SK-MEL-5 (cell line): ENCODE data around the gene NLGN2. TPM values are rescaled to one million over a fixed set of nuclear protein-coding genes. Genes with fewer than 3 reads are reported as not detected.

ENCODE experiments used
- DNase-seq: peaks from one replicate; pipeline ENCODE4 v3.0.0-alpha.2; 2016; ENCODE audit warnings: low read depth, low spot score
- in situ Hi-C: cut with HindIII; loops from 2 replicates; pipeline ENCODE4 v1.10.0; 2016; ENCODE audit warnings: low sequenced_read_pairs, high pct_unique_total_duplicates, low pct_unique_long_range_greater_than_20kb
- total RNA-seq: library from RNA; depleted of rRNA; stranded (reverse); fragments of >200 nt; shearing (Covaris generic); gene quantifications from 2 replicates; pipeline ENCODE4 v1.2.3, GENCODE V29; 2014

Gene NLGN2
- total RNA-seq, 1 experiment from 2014 or later: 0.55 TPM

DNA sequence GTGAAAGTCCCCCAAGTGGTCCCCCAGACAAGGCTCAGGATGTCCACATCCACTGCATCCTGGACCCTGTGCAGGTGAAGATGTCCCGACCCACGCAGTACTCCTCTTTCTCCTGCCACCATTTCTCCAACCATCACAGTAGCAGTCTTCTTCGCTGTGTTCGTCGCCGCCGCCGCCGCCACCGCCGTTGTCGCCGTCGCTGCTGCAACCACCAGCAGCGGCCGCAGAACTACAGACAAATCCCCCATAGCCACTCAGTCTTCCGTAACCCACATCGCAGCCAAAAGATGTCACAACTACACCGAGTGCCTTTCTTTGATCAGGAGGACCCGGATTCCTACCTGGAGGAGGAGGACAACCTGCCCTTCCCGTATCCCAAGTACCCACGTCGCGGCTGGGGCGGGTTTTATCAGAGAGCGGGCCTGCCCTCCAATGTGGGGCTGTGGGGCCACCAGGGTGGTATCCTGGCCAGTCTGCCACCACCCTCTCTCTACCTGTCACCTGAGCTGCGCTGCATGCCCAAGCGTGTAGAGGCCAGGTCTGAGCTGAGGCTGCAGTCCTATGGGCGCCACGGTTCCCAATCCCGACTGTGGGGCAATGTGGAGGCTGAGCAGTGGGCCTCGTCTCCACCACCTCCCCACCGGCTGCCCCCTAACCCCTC is 18.7 kb downstream of the NLGN2 start:
- in situ Hi-C loops: no loop called here
- DNase-seq: no peak

DNA sequence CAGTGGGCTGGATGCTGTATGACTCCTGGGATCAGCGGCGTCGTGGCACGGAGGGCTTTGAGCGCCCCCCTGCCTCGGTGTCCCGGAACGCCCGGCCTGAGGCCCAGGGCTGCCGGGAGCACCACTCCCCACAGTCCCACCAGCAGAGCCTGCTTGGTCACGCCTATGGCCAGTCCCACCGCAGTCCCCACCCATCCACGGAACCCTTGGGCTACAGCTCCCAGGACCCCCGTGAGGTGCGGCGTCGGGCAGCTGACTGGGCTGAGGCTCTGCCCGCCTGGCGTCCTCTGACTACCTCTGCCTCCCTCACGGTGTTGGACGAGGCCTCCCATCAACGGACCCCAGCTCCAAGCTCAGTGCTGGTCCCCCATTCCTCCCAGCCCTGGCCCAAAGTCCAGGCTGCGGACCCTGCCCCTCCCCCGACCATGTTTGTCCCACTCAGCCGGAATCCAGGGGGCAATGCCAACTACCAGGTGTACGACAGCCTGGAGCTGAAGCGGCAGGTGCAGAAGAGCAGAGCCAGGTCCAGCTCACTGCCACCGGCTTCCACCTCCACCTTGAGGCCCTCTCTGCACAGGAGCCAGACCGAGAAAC is 19.3 kb downstream of the NLGN2 start:
- in situ Hi-C loops: no loop called here
- no peak for DNase-seq

DNA sequence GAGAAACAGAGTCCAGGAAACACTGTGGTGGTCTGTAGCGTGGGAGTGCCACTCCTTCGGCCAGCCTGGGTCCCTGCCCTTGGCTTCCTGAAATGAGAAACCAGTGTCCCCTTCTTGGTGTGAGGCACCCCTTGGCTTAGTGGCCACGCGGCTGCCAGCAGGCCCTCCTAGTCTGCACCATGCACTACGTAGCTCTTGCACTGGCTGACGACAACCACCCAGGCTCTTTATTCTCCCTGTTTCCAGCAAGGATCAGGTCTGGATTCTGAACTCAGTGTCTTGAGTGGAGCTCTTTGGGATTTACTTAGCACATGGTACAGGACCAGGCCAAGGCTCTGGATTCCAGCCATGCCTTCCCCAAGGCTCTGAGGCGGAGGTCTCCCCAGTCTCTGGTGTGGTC is 19.9 kb downstream of the NLGN2 start:
- in situ Hi-C loops: no loop called here
- DNase-seq: no peak

DNA sequence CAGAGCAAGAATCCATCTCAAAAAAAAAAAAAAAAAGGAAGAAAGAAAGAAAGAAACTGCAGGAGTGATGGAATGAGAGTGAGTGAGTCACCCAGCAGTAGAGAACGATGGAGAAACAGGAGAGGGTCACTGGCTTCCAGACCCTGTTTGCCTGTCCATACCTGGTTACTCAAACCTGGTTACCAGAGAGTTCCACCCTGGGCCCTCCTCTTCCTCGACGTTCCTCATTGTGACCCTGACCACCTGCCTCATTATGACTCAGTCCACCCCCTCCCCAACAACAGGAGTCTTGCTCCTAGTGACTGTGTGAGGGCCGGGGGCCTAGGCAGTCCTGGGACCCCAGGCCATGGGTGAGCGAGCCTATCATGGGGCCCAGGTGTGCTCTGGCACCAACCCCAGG is 20.9 kb downstream of the NLGN2 start, which contains the start of gene SPEM3:
SPEM3 (plus strand) TSS at position 301 of the 400 bp plus-strand sequence; CDS start at position 347, 46 bp downstream.
- in situ Hi-C loops: no loop called here

DNA sequence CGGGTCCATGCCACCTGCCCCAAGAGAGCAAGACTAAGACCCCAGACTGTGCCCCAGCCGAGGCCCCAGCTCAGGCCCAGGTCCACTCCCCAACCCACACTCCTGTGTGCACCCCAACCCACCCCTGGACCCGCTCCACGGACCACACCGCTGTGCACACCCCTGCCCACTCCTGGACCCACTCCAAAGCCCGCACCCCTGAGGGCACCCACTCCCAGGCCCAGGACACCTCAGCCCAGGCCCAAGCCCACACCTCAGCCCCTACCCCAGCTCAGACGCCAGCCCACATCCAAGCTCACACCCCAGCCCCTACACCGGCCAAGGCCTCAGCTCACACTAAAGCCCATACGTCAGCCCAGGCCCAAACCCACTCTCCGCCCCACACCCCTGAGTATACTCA is 22.1 kb downstream of the NLGN2 start:
- in situ Hi-C loops: no loop called here
- DNase-seq: no peak

More for the DNA sequence above, 20.9 kb downstream of the NLGN2 start, which contains the start of gene SPEM3:
- no peak for DNase-seq

DNA sequence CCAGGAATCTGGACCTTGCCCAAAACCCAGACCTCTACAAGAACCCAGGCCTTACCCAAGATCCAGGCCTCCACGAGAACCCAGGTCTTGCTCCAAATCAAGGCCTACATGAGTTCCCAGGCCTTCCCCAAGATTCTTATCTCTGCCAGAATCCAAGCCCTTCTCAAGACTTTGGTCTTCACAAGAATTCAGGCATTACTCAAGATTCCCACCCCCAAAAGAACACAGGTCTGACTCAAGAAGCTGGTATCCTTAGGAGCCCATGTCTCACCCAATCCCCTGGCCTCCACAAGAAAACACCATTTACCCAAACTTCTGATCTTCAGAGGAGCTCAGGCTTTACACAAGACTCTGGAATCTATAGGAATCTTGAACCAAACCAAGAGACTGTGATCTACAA is 23.6 kb downstream of the NLGN2 start:
- no peak for DNase-seq
- in situ Hi-C loops: no loop called here

DNA sequence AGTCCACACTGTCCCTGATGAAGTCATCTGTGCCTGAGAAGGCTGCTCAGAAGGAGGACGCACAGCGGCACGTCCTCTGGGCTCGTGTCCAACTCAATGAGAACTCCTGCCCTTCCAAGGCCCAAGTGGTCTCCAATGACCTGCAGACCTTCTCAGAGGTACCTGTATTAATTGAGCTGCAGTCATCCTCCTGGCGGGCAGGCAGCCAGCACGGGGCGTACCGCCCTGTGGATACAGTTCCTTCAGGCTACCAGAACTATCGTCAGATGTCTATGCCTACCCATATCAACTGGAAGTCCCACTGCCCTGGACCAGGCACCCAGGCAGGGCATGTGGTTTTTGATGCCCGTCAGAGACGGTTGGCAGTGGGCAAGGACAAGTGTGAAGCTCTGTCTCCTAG is 24.7 kb downstream of the NLGN2 start:
- in situ Hi-C loops: no loop called here
- no peak for DNase-seq

DNA sequence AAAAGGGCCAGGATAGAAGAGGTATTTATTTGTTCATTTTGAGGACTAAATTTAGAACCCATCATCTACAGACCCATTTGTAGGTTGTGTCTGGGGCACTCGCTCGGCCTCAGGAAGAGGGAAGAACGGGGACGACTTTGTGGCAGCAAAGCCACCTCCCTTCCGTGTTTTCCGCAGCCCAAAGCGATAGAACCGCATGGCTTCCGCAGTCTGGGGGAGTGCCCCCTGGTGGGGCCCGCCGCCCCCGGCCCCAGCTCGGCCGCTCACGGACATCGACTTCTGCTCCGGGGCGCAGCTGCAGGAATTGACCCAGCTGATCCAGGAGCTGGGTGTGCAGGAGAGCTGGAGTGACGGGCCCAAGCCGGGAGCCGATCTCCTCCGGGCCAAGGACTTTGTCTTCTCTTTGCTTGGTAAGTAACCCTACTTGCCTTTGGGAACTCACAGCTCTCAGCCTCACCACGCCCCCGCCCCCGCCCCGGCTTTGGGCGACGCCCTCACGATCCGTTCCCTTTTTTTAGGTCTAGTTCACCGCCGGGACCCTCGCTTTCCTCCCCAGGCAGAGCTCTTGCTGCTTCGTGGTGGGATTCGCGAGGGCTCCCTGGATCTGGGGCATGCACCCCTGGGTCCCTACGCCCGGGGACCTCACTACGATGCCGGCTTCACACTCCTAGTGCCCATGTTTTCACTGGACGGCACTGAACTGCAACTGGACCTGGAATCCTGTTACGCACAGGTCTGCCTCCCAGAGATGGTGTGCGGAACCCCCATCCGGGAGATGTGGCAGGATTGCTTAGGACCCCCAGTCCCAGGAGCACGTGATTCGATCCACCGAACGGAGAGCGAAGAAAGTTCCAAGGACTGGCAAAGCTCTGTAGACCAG is 28.3 kb downstream of the NLGN2 start:
- in situ Hi-C loops: no loop called here
- DNase-seq: peak; percentile 29

DNA sequence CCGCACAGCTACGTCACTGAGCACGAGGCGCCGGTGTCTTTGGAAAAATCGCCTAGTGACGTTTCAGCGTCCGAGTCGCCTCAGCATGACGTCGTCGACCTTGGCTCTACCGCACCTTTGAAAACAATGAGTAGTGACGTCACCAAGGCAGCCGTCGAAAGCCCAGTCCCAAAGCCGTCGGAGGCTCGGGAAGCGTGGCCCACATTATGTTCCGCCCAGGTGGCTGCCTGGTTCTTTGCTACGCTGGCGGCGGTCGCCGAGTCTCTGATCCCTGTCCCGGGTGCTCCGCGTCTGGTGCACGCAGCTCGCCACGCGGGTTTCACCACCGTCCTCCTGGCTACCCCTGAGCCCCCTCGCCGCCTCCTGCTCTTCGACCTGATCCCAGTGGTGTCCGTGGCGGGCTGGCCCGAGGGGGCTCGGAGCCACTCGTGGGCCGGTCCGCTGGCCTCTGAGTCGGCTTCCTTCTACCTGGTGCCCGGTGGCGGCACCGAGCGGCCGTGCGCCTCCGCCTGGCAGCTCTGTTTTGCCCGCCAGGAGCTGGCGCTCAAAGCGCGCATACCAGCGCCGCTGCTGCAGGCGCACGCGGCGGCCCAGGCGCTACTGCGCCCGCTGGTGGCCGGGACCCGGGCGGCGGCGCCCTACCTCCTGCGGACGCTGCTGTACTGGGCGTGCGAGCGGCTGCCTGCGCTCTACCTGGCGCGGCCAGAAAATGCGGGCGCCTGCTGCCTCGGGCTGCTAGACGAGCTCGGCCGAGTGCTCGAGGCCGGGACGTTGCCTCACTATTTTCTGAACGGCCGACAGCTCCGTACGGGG is 29.1 kb downstream of the NLGN2 start:
- in situ Hi-C loops: no loop called here
- peak; percentile 79 for DNase-seq

DNA sequence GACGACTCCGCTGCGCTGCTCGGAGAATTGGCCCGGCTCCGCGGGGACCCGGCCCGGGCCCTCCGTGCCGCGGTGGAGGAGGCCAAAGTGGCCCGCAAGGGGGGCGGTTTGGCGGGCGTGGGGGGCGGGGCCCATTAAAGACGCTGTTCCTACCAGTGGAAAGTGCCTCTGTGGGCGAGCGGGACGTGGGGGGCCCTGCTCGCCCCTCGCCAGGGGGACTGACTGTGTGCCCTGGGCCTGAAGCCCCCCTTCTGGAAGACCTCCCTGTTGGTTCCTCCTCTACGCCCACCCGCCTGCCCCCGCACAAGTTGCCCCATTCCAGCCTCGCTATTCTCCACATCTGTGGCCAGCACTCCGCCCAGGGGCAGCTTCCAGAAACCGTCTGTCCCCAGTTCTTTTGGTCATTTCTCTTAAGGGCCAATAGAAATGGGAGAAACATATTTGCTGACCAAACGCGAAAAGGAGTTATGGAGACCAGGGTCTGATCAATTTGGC is 29.8 kb downstream of the NLGN2 start:
- DNase-seq: no peak
- in situ Hi-C loops: no loop called here

DNA sequence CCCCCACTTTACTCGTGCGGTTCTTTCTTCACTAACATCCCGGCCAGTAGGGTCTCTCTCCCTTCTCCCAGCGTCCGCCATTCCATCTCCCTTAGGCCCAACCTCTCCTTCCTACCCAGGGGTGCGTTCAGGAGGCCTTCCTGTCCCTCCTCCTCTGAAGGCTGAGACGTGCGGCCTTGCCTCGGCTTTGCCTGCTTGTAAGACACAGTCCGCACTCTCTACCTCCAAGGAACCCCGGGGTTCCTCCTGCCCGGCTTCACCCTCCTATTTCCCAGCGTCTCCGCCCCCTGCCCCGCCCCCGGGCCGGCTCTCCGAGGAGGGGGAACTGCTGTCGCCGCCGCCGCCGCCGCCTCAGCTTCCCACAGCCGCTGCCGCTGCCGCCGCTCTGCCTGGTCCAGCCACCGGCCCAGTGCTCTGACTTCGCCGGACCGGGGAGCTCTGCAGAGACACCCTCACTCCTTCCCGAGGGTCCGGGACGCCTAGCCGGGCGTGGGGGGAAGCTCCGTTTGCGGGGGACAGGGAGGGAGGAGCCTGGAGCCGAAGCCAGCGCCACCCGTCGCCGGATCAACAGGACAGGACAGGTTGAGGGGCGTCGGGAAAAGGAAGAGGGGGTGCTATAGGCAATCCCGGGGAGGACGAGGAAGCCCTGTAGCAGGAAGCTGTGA is 30.4 kb downstream of the NLGN2 start:
- DNase-seq: no peak
- in situ Hi-C loops: no loop called here

DNA sequence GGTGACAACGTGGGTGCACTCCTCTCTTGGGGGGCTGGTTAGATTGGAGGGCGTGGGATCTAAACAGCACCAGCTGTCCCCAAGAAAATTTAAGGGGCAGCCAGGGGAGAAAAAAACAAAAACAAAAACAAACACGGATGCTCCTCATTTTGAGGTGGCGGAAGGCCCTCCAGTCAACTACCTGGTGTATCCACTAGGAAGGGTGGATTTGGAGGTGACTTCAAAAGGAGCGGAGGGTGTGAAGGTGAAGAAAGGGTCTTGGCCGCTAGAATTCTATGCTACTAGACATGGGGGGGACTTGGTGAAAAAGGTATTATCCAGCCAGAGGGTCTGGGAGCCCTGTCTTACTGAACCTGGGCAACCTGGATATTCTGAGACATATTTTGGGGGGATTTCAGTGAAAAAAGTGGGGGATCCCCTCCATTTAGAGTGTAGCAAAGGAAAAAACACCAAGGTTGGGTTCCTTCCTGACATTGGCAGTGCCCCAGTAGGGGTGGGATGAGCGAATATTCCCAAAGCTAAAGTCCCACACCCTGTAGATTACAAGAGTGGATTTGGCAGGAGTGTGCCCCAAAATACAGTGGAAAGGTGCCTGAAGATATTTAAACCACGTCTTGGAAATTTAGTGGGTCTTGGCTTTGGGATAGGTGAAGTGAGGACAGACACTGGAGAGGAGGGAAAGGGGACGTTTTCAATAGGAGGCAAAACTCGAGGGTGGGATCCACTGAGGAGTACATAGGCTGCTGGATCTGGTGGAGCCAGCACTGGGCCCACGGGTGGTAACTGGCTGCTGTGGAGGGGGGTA is 31.2 kb downstream of the NLGN2 start:
- in situ Hi-C loops: no loop called here
- no peak for DNase-seq

DNA sequence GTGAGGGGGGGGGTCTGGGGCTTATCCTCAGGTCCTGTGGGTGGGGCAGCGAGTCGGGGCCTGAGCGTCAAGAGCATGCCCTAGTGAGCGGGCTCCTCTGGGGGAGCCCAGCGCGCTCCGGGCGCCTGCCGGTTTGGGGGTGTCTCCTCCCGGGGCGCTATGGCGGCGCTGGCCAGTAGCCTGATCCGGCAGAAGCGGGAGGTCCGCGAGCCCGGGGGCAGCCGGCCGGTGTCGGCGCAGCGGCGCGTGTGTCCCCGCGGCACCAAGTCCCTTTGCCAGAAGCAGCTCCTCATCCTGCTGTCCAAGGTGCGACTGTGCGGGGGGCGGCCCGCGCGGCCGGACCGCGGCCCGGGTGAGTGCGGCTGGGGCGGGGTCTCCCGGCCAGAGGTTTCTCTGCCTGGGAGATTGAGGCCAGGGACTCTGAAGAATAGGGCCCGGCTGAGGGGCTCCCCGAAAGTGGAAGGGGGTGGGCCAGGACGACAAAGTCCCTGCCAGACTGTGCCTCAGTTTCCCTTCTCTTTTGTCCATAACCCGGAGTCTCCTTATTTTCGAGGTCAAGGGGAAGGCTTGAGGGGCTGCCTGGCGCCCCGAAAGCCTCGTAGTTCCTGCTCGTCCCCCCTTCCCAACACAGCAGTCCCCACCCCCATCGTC is 31.9 kb downstream of the NLGN2 start, which contains the start of gene FGF11:
FGF11 (plus strand) TSS at position 51 of the 651 bp plus-strand sequence; CDS start at position 160, 109 bp downstream.
- in situ Hi-C loops: no loop called here
- DNase-seq: no peak

DNA sequence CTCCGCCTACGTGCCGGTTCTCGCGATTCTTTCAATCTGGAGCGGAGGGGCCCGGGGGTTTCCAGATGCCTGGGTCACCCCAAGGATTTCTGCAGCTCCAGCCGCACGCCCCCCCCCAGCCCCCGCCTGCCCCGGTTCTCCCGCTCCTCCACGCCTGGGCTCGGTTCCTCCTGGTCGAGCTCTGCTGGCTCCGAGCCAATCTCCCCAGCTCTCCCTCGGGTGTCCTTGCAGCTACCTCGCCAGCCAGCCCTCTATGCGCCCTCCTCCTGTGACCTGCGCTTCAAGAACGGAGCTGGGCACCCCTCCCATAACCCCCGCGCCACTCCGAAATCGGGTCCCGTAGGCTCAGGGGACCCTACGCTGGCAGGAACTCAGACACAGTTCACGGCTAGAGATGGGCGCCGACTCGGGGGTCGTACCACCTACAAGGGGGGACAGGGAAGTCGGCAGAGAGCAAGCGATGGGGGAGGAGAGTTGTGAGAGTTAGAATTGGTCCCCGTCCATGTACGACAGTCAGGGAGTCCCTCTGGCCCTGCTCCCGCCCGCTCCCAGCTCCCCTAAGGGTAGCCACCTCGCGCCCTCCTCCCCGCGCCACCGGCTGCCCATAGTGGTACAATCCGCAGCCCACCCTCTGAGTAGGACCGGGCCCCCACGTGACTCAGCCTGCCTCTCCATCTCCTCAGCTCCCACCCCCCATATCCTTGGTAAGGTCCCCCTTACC is 32.6 kb downstream of the NLGN2 start:
- no peak for DNase-seq
- in situ Hi-C loops: no loop called here

DNA sequence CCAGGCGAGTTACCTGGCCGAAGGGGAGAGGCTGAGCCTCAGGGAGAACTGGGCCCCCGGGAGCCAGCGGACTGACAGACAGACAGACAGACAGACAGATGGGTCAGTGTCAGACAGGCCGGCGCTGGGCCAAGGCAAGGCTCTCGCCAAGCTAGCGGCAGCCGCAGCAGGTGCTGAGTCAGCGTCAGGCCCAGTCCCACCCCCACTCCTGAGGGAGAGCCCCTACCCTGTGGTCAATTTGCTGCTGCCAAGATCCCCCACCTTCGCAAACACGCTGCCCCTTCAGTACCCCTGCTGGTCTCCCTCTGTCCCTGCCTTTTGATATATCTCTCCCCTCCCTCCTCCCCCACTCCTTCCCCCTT is 33.2 kb downstream of the NLGN2 start:
- no peak for DNase-seq
- in situ Hi-C loops: no loop called here
